Stimulated activated naive B cell treated with anti-CD40 and anti-IgM and Interleukin-4, amounts not matched to agents 10 μg/mL and 1 μg/mL and 100 μg/mL, for 72 hours (primary cell): ENCODE results near the gene POLE3.
"Not testable (repeated sequence)": the region's sequence is repeated elsewhere in the genome, so short reads cannot be mapped to it uniquely, and the experiment has no call there.

Experiments used
- ATAC-seq, 2 donors: fragments of 150-1000 bp; cut with Tn5 transposase; replicated peaks; 2 replicates each; pipeline ENCODE4 v1.10.0; 2021; ENCODE audit warnings: moderate library complexity in 1 of 2
- DNase-seq: peaks from one replicate; pipeline ENCODE4 v3.0.0; 2021
- H3K27ac Mint-ChIP-seq: one replicate; pipeline ENCODE4 v1.8.0; 2022; ENCODE audit warnings: mild to moderate bottlenecking, mixed read lengths
- H3K27me3 Mint-ChIP-seq, 2 donors: one replicate each; pipeline ENCODE4 v1.8.0; 2022; ENCODE audit warnings: mixed read lengths in 2 of 2
- H3K36me3 Mint-ChIP-seq, 2 donors: one replicate each; pipeline ENCODE4 v1.8.0; 2022; ENCODE audit warnings: mixed read lengths in 2 of 2, mild to moderate bottlenecking in 1 of 2
- H3K4me1 Mint-ChIP-seq, 2 donors: one replicate each; pipeline ENCODE4 v1.8.0; 2022; ENCODE audit warnings: mixed read lengths in 2 of 2, mild to moderate bottlenecking in 1 of 2
- H3K4me3 Mint-ChIP-seq, 2 donors: one replicate each; pipeline ENCODE4 v1.8.0; 2022; ENCODE audit warnings: mild to moderate bottlenecking in 2 of 2, mixed read lengths in 2 of 2, moderate library complexity in 1 of 2
- H3K9me3 Mint-ChIP-seq, 2 donors: one replicate each; pipeline ENCODE4 v1.8.0; 2022; ENCODE audit warnings: mixed read lengths in 2 of 2, mild to moderate bottlenecking in 1 of 2

The POLE3 gene

DNA sequence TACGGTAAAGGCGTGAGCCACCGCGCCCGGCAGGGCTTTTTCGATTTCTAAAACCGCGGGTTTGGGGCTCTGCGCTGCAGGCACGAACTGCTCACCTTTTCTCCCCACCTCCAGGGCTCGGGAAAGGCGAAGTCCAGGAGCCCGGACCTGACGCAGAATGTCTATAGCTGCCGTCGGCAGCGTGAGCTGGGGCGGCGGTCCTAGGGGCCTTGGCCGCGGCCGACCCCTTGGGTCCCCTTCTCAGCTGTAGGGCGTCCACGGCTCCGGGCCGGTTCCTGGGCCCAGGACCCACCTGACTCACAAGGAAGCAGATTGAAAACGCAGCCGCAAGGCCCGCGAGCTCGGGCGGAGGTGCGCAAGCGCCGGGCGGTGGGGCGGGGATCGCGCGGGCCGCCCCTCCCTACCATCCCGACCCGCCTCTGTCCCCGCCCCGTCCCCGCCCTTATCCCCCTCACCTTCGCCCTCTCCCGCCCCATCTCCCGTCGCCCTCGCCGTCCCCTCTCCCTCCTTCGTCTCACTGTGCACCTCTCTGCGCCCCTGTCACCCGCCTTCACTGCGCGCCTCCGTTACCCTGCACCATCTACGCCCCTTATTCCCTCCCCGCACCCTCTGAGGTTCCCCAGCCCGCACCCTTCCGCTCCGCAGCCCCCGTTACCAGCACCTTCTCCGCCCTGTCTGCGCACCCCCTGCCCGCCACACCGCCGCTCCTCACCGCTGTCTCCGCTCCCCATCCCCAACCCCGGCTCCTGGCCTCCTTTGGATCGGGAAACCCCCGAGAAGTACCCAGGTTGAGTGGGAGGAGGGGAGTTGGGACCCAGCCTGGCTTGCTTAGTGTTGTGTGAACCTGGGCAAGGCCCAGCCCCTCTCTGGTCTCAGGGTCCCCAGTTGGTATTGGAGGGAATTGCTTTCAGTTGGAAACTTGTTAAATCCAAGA, 33.6 kb downstream of the POLE3 start, which contains the start of gene HDHD3:
HDHD3 (minus strand) TSS at position 353 of the 934 bp plus-strand sequence. CDS start 2,632 bp downstream, outside the sequence.
- Mint-ChIP-seq H3K27ac (peak within 1 kb of the TSS; percentile 90), H3K36me3 (peaks cover 11 to 16% of the 10 kb centered on the region in 2 donors), H3K9me3 (no peaks in the 10 kb centered on the region), H3K27me3 (no peaks in the 10 kb centered on the region), H3K4me1 (peaks cover 15 to 39% of the 10 kb centered on the region in 2 donors), H3K4me3 (peak within 1 kb of the TSS; percentile 83 to 94)
- ATAC-seq (peak; percentile 89 to 92), DNase-seq (peak; percentile 80)

DNA sequence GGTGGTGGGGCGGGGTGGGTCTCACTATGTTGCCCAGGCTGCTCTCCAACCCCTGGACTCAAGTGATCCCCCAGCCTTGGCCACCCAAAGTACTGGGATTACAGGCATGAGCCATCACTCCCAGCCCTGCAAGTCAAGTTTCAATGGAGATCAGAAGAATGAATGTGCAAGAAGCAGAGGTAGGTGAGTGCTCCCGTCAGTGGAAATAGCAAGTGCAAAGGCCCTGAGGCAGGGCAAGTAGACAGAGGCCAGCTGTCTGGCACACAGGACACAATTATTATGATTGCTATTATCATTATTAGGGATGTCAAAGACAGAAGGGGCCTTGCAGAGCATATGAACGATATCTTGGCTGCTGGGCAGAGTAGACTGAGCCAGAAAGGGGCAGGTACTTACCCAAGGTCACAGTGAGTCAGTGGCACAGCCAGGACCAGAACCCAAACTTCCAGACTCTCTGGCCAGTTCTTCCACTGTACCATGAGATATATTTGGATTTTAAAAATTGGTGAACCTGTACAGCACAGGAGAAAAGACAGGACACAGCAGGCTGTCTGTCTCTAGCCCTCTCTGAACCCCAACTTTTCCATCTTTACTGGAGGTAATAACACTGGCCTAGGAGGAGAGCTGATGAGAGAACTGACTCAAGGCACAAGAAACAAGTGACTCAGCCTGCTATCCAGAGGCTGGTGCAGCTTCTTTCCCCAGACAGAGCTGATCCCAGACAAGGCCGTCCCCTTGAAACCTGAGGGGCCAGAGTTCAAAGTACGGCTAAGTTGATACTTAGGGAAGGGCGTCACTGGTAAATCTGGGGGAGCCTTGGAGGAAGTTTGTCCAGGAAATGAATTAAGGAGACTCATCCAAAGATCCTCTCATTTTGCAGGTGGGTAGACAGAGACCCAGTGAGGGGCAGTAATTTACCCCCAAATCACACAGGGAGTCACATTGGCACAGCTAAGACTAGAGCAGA, 35.1 kb downstream of the POLE3 start:
- H3K4me1 Mint-ChIP-seq = peaks cover 10 to 28% of the 10 kb centered on the region in 2 donors
- peak overlapping the region; percentile 83 to 94 for H3K4me3 Mint-ChIP-seq
- peaks cover 11 to 17% of the 10 kb centered on the region in 2 donors for H3K36me3 Mint-ChIP-seq
- H3K27ac Mint-ChIP-seq = peak overlapping the region; percentile 90
- ATAC-seq (no peak), DNase-seq (no peak)
- no peaks in the 10 kb centered on the region for H3K27me3 Mint-ChIP-seq
- H3K9me3 Mint-ChIP-seq = no peaks in the 10 kb centered on the region

DNA sequence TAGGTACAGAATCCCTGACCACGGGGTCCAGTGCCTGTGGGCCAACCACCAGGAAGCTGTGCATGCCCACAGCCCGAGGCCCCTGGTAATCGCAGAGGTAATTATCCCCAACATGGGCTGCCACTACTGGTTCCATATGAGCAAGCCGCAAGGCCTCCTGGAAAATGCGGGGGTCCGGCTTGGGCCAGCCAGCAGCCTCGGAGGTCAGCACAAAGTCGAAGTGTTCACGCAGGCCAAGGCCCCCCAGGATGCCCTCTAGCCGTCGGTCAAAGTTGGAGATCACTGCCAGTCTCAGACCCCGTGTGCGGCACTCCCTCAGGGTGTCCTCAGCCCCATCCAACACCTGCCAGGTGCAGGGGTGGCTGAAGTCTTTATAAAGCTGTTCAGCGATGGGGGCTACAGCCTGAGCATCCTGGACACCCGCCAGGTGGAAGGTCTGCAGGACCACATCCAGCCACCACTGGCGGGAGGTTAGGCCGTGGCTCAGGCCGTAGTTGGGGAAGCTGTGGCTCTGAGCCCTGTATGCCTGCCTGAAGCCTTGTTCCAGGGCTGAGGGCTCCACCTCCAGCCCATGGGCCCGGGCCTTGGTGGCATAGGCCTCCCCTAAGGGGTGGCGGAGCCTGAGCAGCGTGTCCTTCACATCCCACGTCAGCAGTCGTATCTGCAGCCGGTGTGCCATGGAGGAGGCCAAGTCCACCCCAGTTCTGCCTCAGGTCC, 36.6 kb downstream of the POLE3 start:
- Mint-ChIP-seq H3K36me3 (peaks cover 11 to 20% of the 10 kb centered on the region in 2 donors), H3K27ac (no peak overlapping the region), H3K4me3 (no peak overlapping the region), H3K4me1 (peaks cover 10 to 28% of the 10 kb centered on the region in 2 donors), H3K27me3 (no peaks in the 10 kb centered on the region), H3K9me3 (no peaks in the 10 kb centered on the region)
- ATAC-seq (no peak), DNase-seq (no peak)

DNA sequence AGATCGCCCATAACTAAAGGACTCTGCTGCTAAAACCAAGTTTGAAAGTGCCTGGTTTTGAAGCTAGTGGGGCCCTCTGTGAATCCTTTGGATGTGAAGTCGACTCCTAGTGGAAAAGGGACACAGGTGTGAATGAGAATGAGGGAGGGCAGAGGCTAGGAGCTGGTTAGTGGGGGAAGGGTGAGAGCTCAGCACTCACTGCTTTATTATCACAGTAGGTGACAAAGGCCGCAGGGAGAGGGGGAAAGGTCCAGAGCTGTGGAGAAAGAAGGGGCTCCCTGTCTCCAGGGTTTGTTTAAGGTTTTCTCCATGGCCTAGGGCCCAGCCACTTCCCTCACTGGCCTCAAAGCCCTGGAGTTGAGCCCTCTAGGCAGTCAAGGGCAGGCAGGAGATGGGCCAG, 37.2 kb downstream of the POLE3 start:
- H3K36me3 Mint-ChIP-seq = peaks cover 11 to 24% of the 10 kb centered on the region in 2 donors
- ATAC-seq (no peak), DNase-seq (no peak)
- H3K9me3 Mint-ChIP-seq = no peaks in the 10 kb centered on the region
- no peak overlapping the region for H3K4me3 Mint-ChIP-seq
- H3K27me3 Mint-ChIP-seq = no peaks in the 10 kb centered on the region
- H3K27ac Mint-ChIP-seq = no peak overlapping the region
- peaks cover 10 to 28% of the 10 kb centered on the region in 2 donors for H3K4me1 Mint-ChIP-seq

DNA sequence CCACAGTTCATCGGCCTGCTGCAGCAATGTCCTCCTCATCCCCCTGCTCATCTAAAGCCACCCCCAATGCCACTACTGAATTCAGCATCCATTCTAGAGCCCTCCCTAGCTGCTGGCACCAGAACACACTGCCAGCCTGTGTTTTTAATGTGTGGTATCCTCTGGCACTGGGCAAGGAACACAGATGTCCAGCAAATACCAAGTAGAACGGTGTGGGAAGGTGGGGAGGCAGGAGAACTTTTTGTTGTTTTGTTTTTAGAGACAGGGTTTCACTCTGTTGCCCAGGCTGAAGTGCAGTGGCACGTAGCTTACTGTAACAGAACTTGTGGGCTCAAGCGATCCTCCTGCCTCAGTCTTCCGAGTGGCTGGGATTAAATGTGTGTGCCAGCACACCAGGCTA, 38.4 kb downstream of the POLE3 start:
- ATAC-seq (no peak), DNase-seq (no peak)
- no peak overlapping the region for H3K4me3 Mint-ChIP-seq
- no peak overlapping the region for H3K27ac Mint-ChIP-seq
- no peaks in the 10 kb centered on the region for H3K27me3 Mint-ChIP-seq
- peaks cover 10 to 27% of the 10 kb centered on the region in 2 donors for H3K4me1 Mint-ChIP-seq
- no peaks in the 10 kb centered on the region for H3K9me3 Mint-ChIP-seq
- H3K36me3 Mint-ChIP-seq = peaks cover 11 to 24% of the 10 kb centered on the region in 2 donors

DNA sequence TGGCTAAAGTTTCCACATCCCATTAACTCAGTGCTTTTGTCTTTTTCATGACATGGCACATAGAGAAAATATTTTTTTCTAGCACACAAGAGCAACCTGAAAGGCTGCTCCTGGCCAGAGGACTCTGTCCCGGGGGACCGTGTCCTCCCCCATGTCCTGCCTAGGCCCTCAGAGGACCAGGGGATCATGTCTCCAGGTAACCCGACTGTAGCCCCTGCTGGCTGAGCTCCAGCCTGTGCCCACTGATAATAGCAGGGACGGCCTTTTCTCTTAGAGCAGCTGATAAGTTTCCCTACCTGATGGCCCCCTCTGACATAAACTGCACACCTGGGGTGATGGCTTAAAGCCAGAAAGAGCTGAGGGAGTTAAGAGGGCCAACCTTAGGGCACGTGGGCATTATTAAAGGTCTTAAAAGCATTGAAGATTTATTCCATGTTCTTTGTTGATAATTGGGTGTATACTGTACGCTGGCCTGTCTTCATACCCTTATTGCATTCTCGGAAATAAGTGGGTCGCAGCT, 39.6 kb downstream of the POLE3 start:
- H3K4me3 Mint-ChIP-seq = no peak overlapping the region
- DNase-seq = no peak
- peaks cover 10 to 17% of the 10 kb centered on the region in 2 donors for H3K4me1 Mint-ChIP-seq
- no peak overlapping the region for H3K27ac Mint-ChIP-seq
- peaks cover 11 to 24% of the 10 kb centered on the region in 2 donors for H3K36me3 Mint-ChIP-seq
- no peaks in the 10 kb centered on the region for H3K27me3 Mint-ChIP-seq
- no peak for ATAC-seq
- no peaks in the 10 kb centered on the region for H3K9me3 Mint-ChIP-seq

DNA sequence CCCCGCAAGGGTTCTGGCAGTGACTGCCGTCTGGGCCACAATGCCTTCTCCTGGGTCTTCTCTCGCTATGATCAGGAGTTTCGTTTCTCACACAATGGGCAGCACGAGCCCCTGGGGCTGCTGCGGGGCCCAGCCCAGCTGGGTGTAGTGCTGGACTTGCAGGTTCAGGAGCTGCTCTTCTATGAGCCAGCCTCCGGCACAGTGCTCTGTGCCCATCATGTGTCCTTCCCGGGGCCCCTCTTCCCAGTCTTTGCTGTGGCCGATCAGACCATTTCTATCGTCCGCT, 40.7 kb downstream of the POLE3 start:
- no peaks in the 10 kb centered on the region for H3K9me3 Mint-ChIP-seq
- H3K36me3 Mint-ChIP-seq = peaks cover 9 to 20% of the 10 kb centered on the region in 2 donors
- no peak overlapping the region for H3K27ac Mint-ChIP-seq
- H3K4me1 Mint-ChIP-seq = peaks cover 4 to 7% of the 10 kb centered on the region in 2 donors
- no peak for ATAC-seq
- no peaks in the 10 kb centered on the region for H3K27me3 Mint-ChIP-seq
- no peak for DNase-seq
- H3K4me3 Mint-ChIP-seq = no peak overlapping the region

DNA sequence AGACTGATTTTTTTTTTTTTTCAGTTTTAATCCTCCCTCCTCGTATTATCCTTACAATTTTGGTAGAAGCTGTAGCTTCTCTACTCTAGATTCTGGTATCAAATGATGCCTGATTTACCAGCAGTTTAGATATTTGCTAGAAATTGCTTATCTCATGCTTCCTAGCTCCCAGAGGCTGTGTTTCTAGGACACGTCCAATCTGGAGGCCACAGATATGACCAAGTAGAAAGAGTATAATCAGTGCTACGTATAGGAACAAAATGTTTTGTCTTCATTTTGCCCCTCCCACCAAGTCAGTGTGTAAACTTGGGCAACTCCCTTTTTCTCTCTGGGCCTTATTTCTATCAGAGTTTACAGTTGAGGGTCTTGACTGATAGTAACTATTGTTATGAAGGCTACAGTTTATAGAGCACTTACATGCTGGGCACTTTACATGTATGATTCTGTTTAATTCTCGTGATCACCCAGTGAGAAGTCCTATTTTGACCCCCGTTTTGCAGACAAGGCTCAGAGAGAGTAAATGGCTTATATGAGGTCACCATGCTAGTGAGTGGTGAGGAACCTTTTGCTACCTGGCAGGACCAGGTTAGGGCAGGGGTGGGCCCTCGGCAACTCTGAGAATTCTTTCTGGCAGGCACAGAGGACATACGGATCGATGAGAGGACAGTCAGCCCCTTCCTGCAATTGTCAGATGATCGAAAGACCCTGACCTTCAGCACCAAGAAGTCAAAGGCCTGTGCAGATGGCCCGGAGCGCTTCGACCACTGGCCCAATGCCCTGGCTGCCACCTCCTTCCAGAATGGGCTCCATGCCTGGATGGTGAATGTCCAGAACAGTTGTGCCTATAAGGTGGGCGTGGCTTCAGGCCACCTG, 41.3 kb downstream of the POLE3 start:
- no peak for DNase-seq
- Mint-ChIP-seq H3K4me3 (no peak overlapping the region), H3K4me1 (peaks cover 4 to 5% of the 10 kb centered on the region in 2 donors), H3K27ac (no peak overlapping the region), H3K27me3 (no peaks in the 10 kb centered on the region), H3K9me3 (no peaks in the 10 kb centered on the region), H3K36me3 (peaks cover 8 to 20% of the 10 kb centered on the region in 2 donors)
- no peak for ATAC-seq

DNA sequence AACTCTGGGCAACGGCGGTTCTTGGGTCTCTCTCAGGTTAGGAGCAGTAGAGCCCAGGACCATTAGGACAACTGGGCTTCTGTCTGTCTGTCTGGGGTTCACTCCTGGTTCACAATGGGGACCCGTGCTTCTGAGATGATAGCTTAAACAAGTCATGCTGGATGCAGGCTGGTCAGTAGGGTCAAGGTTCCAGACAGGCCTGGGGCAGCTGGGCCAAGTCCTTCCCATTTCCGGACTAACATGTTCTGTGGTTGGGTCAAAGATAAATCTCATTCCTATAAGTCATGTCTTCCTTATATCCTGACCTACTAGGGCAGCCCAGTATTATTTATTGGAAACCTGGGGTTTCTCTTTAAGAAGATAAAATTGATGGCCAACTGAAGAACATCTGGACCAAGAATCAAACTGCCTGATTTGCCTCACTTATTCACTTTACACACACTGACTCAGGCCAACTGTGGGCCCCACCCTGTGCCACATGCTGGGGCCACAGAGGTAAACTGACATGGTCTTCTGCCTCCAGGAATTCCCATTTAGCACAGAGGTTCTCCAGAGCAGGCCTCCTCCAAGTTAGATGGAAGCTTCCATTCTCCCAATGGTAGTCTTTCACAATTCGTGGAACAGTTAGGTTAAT, 42.0 kb downstream of the POLE3 start:
- H3K27ac Mint-ChIP-seq = peak overlapping the region; percentile 26
- no peak for DNase-seq
- no peak for ATAC-seq
- peaks cover 4 to 5% of the 10 kb centered on the region in 2 donors for H3K4me1 Mint-ChIP-seq
- peaks cover 8 to 20% of the 10 kb centered on the region in 2 donors for H3K36me3 Mint-ChIP-seq
- no peak overlapping the region for H3K4me3 Mint-ChIP-seq
- H3K27me3 Mint-ChIP-seq = no peaks in the 10 kb centered on the region
- no peaks in the 10 kb centered on the region for H3K9me3 Mint-ChIP-seq

DNA sequence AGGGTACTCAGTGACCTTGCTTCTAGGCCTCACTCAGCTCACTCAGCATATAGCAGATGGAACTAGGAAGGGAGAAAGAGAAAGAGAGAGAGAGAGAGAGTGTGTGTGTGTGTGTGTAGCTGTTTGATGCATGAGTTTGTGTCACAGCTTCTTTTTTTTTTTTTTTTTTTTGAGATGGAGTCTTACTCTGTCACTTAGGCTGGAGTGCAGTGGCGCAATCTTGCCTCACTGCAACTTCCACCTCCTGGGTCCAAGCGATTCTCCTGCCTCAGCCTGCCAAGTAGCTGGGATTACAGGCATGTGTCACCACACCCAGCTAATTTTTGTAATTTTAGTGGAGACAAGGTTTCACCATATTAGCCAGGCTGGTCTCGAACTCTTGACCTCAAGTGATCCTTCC, 44.8 kb downstream of the POLE3 start:
- not testable (repeated sequence) for H3K27ac Mint-ChIP-seq, H3K27me3 Mint-ChIP-seq, H3K9me3 Mint-ChIP-seq, H3K36me3 Mint-ChIP-seq, DNase-seq, ATAC-seq, H3K4me3 Mint-ChIP-seq, H3K4me1 Mint-ChIP-seq

DNA sequence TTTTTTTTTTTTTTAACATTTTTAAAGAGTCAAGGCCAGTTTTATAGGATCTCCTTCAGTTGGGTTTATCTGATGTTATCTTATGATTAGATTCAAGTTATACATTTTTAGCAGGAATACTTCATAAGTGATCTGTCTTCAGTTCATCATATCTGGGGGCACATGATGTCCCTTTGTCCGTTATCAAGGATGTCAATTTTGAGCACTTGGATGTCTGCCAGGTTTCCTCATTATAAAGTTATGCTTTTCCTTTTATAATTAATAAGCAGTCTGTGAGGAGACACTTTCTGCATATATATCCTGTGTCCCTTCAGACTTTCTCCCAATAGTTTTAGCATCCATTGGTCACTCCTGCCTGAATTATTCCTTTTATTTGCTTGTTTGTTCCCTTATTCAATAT, 45.5 kb downstream of the POLE3 start:
- DNase-seq = no peak
- Mint-ChIP-seq H3K27me3 (no peaks in the 10 kb centered on the region), H3K4me1 (no peaks in the 10 kb centered on the region), H3K36me3 (peaks cover 0 to 6% of the 10 kb centered on the region in 2 donors), H3K9me3 (no peaks in the 10 kb centered on the region), H3K4me3 (no peak overlapping the region), H3K27ac (no peak overlapping the region)
- no peak for ATAC-seq

DNA sequence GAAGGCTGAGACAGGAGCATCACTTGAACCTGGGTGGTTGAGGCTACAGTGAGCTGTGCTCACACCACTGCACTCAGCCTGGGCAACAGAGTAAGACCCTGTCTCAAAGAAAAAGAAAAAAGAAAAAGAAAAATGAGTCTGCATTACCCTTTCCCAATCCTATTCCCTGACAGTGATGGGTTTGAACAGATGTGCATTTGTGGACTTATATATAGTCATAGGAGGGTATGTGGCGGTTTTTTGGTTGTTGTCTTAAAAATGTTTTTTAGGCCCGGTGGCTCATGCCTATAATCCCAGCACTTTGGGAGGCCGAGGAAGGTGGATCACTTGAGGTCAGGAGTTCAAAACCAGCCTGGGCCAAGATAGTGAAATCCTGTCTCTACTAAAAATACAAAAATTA, 47.1 kb downstream of the POLE3 start:
- Mint-ChIP-seq H3K9me3 (no peaks in the 10 kb centered on the region), H3K27ac (no peak overlapping the region), H3K27me3 (no peaks in the 10 kb centered on the region), H3K36me3 (no peaks in the 10 kb centered on the region), H3K4me3 (no peak overlapping the region), H3K4me1 (no peaks in the 10 kb centered on the region)
- ATAC-seq (no peak), DNase-seq (no peak)
